ENCODE measurements around the gene POLD2.

- TF ChIP-seq CTCF (IDR thresholded peaks at IDR 0.05): no peak
- TF ChIP-seq, protein P1, sequence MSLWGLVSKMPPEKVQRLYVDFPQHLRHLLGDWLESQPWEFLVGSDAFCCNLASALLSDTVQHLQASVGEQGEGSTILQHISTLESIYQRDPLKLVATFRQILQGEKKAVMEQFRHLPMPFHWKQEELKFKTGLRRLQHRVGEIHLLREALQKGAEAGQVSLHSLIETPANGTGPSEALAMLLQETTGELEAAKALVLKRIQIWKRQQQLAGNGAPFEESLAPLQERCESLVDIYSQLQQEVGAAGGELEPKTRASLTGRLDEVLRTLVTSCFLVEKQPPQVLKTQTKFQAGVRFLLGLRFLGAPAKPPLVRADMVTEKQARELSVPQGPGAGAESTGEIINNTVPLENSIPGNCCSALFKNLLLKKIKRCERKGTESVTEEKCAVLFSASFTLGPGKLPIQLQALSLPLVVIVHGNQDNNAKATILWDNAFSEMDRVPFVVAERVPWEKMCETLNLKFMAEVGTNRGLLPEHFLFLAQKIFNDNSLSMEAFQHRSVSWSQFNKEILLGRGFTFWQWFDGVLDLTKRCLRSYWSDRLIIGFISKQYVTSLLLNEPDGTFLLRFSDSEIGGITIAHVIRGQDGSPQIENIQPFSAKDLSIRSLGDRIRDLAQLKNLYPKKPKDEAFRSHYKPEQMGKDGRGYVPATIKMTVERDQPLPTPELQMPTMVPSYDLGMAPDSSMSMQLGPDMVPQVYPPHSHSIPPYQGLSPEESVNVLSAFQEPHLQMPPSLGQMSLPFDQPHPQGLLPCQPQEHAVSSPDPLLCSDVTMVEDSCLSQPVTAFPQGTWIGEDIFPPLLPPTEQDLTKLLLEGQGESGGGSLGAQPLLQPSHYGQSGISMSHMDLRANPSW (CRISPR knock-in tag; conservative IDR thresholded peaks at IDR 0.05; ENCODE audit: low read depth): no peak
- TF ChIP-seq, protein P2, sequence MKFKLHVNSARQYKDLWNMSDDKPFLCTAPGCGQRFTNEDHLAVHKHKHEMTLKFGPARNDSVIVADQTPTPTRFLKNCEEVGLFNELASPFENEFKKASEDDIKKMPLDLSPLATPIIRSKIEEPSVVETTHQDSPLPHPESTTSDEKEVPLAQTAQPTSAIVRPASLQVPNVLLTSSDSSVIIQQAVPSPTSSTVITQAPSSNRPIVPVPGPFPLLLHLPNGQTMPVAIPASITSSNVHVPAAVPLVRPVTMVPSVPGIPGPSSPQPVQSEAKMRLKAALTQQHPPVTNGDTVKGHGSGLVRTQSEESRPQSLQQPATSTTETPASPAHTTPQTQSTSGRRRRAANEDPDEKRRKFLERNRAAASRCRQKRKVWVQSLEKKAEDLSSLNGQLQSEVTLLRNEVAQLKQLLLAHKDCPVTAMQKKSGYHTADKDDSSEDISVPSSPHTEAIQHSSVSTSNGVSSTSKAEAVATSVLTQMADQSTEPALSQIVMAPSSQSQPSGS (CRISPR knock-in tag; IDR thresholded peaks at IDR 0.05; ENCODE audit: borderline replicate concordance, low read depth): no peak
- no peak for TF ChIP-seq RELA (CRISPR knock-in tag; IDR thresholded peaks at IDR 0.05; ENCODE audit: borderline replicate concordance)
- no peak for TF ChIP-seq CREM (CRISPR knock-in tag; IDR thresholded peaks at IDR 0.05)
Measured at GRCh38 chr7:44109991-44110390, 13.4 kb downstream of the POLD2 start.

Data from WTC11 (cell line).